ENCODE data around the gene LENG8.

LENG8 gene

DNA sequence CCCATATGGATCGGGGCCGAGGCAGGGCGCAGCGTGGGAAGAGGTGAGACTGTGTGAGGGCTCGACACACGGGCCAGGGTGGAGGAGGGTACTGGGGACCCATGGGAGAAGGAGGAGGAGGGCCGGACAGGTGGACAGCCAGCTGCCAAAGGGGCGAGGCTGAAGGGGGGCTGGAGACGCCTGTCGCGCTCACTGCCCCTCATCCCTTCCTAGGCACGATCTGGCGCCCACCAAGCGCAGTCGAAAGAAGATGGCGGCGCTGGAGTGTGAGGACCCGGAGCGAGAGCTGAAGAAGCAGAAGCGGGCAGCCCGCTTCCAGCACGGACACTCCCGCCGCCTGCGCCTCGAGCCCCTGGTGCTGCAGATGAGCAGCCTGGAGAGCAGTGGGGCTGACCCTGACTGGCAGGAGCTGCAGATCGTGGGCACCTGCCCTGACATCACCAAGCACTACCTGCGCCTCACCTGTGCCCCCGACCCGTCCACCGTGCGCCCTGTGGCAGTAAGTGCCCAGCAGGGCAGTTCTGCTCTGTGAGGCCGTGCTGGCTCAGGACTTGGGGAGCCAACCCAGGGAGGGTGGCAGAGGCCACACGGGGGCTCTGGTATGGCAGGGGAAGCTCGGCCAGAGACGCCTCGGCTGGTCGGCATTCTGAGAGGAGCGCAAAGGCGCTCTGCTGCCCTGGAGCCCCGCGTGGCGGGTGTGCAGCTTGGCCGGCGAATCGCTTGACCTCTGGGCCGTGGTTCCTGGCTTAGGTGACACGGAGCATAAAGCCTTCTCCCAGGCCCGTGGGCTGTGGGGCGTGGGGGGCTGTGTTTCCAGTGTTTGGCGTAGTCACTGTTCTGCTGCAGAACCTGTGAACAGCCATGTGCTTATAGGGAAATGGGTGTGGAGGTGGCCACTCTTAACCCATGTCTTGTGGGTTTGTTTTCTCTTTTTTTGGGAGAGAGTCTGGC lies 7.7 kb downstream of the LENG8 start:
- no peaks in the 10 kb centered on the region for H3K4me1 ChIP-seq (ENCODE audit: control insufficient read depth, insufficient read depth, low read length)
- H3K9ac ChIP-seq (ENCODE audit: low read depth, low read length): no peak overlapping the region
- H3K27ac ChIP-seq (ENCODE audit: low read depth, low read length): no peak overlapping the region
- H3K27me3 ChIP-seq (ENCODE audit: control insufficient read depth, insufficient read depth, low read length): no peaks in the 10 kb centered on the region
- no peak overlapping the region for H3K4me3 ChIP-seq (ENCODE audit: low read depth, low read length)
- peaks cover 97% of the 10 kb centered on the region for H3K36me3 ChIP-seq (ENCODE audit: control insufficient read depth, insufficient read depth, low read length)
- no peaks in the 10 kb centered on the region for H3K9me3 ChIP-seq (ENCODE audit: control insufficient read depth, insufficient read depth, low read length)

DNA sequence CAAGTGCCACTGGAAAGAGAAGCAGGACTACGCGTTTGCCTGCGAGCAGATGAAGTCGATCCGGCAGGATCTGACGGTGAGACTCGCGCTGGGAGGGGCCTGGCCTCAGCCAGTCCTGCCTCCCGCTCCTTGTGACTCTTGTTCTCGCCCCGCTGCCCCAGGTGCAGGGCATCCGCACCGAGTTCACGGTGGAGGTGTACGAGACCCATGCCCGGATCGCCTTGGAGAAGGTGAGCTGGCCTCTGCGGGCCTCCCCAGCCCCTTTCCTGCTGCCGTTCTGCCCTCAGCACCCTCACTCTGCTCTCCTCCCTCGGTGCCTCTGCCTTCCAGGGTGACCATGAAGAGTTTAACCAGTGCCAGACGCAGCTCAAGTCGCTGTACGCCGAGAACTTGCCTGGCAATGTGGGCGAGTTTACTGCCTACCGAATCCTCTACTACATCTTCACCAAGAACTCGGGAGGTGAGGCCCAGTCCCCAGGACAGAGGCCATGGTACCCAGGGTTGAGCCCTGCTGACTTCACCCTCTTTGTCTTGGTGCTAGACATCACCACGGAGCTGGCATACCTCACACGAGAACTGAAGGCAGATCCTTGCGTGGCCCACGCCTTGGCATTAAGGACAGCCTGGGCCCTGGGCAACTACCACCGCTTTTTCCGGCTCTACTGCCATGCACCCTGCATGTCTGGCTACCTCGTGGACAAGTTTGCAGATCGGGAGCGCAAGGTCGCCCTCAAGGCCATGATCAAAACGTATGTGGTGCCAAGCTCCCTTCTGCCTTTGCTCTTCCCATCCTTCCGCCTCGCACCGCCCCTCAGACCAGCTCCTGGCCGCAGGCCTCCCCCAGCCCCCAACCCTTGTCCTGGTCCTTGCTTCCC lies 9.0 kb downstream of the LENG8 start:
- H3K4me1 ChIP-seq (ENCODE audit: control insufficient read depth, insufficient read depth, low read length): no peaks in the 10 kb centered on the region
- no peak overlapping the region for H3K27ac ChIP-seq (ENCODE audit: low read depth, low read length)
- no peak overlapping the region for H3K4me3 ChIP-seq (ENCODE audit: low read depth, low read length)
- no peaks in the 10 kb centered on the region for H3K27me3 ChIP-seq (ENCODE audit: control insufficient read depth, insufficient read depth, low read length)
- H3K9me3 ChIP-seq (ENCODE audit: control insufficient read depth, insufficient read depth, low read length): no peaks in the 10 kb centered on the region
- H3K36me3 ChIP-seq (ENCODE audit: control insufficient read depth, insufficient read depth, low read length): peaks cover 89% of the 10 kb centered on the region
- no peak overlapping the region for H3K9ac ChIP-seq (ENCODE audit: low read depth, low read length)

DNA sequence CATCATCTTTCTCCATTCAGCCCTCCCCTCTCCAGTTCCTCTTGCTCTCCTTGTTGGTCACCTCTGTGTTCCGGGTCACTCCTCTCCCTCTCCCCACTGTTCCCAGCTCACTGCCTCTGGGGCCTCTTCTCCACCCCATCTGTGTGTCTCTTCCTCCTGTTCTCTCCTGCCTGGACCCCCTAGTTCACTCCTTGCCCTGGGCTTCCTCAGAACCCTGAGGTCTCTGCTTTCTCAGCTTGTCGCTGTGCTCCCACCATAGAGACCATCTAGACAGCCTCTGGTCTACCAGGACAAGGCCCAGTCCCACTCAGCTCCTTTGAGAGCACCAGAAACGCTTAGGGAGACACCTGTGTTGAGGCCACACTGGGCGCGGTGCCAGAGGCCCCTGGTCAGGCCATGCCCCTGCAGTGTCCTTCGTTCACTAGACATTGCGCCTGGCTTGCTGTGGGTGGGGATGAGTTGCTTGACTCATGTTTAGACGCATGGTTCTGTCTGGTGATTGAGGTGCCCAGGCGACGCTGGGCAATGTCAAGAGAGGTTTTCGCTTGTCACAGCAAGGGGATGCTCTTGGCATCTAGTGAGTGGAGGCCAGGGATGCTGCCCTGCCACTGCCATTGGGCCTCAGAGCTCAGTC lies 9.8 kb downstream of the LENG8 start:
- H3K9me3 ChIP-seq (ENCODE audit: control insufficient read depth, insufficient read depth, low read length): no peaks in the 10 kb centered on the region
- no peak overlapping the region for H3K4me3 ChIP-seq (ENCODE audit: low read depth, low read length)
- H3K4me1 ChIP-seq (ENCODE audit: control insufficient read depth, insufficient read depth, low read length): no peaks in the 10 kb centered on the region
- no peaks in the 10 kb centered on the region for H3K27me3 ChIP-seq (ENCODE audit: control insufficient read depth, insufficient read depth, low read length)
- H3K9ac ChIP-seq (ENCODE audit: low read depth, low read length): no peak overlapping the region
- H3K27ac ChIP-seq (ENCODE audit: low read depth, low read length): no peak overlapping the region
- peaks cover 82% of the 10 kb centered on the region for H3K36me3 ChIP-seq (ENCODE audit: control insufficient read depth, insufficient read depth, low read length)

DNA sequence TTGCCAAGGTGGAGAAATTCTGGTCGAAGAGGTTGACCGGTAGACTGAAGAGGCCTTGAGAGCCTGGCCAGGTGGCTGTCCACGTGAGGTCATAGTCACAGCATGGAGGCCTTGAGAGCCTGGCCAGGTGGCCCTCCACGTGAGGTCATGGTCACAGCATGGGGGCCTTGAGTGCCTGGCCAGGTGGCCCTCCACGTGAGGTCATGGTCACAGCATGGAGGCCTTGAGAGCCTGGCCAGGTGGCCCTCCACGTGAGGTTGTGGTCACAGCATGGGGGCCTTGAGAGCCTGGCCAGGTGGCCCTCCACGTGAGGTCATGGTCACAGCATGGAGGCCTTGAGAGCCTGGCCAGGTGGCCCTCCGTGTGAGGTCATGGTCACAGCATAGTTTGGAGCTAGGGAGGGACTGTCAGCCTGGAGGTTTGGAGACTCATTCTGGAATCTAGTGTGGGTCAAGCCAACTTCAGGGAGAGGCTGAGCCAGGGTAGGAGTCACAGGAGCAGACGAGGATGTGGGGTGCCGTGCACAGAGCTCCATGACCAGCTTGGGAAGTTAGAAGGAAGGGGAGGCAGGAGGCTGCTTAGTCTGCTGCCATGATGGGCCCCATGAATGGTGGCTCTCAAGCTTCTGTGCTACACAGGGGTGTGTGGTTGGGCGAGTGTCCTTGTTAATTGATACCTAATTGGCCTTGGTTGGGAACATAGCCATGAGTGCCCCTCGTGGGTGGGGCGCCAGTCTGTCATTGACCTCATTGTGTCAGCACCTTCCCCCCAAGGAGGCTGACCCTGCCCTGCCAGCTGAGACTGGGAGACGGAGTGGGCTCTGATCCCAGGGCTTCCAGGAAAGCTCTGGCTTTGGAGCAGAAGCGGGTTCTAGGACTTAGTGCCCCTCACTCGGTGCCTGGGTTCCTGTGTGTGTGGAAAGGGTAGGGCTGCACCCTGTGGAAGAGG lies 10.6 kb downstream of the LENG8 start:
- no peak overlapping the region for H3K9ac ChIP-seq (ENCODE audit: low read depth, low read length)
- no peak overlapping the region for H3K27ac ChIP-seq (ENCODE audit: low read depth, low read length)
- H3K36me3 ChIP-seq (ENCODE audit: control insufficient read depth, insufficient read depth, low read length): peaks cover 74% of the 10 kb centered on the region
- no peaks in the 10 kb centered on the region for H3K27me3 ChIP-seq (ENCODE audit: control insufficient read depth, insufficient read depth, low read length)
- H3K9me3 ChIP-seq (ENCODE audit: control insufficient read depth, insufficient read depth, low read length): no peaks in the 10 kb centered on the region
- H3K4me3 ChIP-seq (ENCODE audit: low read depth, low read length): no peak overlapping the region
- H3K4me1 ChIP-seq (ENCODE audit: control insufficient read depth, insufficient read depth, low read length): no peaks in the 10 kb centered on the region

DNA sequence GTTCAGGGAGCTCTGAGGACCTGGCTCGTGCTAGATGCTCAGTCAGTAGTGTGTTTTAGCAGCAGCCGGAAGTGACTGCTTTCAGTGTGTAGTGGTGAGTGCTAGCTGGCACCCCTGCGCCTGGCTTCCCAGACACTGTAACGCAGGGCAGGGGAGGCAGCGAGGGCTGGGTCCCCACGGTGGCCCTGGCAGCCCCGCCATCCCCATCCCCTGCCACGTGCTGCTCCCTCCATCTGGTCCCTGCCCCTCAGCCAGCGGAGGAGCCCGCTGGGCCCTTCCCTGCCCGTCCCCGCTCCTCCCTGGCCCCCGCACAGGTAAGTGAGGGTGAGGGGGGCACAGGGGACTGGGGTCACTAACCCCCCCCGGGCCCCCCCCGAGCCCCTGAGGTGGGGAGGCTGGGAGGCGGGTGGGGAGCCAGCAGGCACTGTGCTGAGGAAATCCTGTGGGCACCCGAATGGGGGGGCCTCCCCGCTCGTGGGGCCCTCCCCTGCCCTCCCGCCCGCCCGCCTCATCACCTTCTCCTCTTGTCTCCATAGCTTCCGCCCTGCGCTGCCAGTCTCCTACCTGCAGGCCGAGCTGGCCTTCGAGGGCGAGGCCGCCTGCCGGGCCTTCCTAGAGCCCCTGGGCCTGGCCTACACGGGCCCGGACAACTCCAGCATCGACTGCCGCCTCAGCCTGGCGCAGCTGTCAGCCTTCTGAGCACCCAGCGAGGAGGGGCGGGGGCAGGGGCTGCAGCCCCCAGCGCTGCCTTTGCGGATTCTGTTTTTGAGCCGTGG lies 11.4 kb downstream of the LENG8 start:
- H3K9me3 ChIP-seq (ENCODE audit: control insufficient read depth, insufficient read depth, low read length): no peaks in the 10 kb centered on the region
- peaks cover 65% of the 10 kb centered on the region for H3K36me3 ChIP-seq (ENCODE audit: control insufficient read depth, insufficient read depth, low read length)
- no peaks in the 10 kb centered on the region for H3K4me1 ChIP-seq (ENCODE audit: control insufficient read depth, insufficient read depth, low read length)
- no peak overlapping the region for H3K27ac ChIP-seq (ENCODE audit: low read depth, low read length)
- H3K4me3 ChIP-seq (ENCODE audit: low read depth, low read length): no peak overlapping the region
- no peak overlapping the region for H3K9ac ChIP-seq (ENCODE audit: low read depth, low read length)
- no peaks in the 10 kb centered on the region for H3K27me3 ChIP-seq (ENCODE audit: control insufficient read depth, insufficient read depth, low read length)

DNA sequence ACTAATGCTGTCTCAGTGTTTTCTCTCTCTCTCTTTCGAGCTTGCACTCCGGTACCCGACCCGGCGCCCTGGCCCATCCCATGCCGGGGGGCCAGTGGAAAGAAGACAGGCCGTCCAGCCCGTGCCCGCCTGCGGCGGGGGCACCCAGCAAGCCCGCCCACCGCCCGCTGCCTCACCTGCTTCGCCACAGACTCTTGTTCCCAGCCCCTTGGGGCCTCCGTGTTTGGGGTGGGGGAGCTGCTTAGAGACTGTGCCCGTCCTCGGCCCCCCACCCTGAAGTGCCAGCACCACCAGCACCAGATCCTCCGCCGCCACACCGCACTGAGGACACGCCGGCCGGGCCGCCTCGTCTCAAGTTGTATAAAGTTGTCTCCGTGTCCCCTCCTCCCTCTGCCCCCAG lies 12.2 kb downstream of the LENG8 start:
- H3K9ac ChIP-seq (ENCODE audit: low read depth, low read length): no peak overlapping the region
- no peak overlapping the region for H3K27ac ChIP-seq (ENCODE audit: low read depth, low read length)
- no peaks in the 10 kb centered on the region for H3K9me3 ChIP-seq (ENCODE audit: control insufficient read depth, insufficient read depth, low read length)
- no peaks in the 10 kb centered on the region for H3K4me1 ChIP-seq (ENCODE audit: control insufficient read depth, insufficient read depth, low read length)
- H3K36me3 ChIP-seq (ENCODE audit: control insufficient read depth, insufficient read depth, low read length): peaks cover 57% of the 10 kb centered on the region
- 0 out of 2 replicates have a peak, but pooled peaks cover 1% of the 10 kb centered on the region for H3K27me3 ChIP-seq (ENCODE audit: control insufficient read depth, insufficient read depth, low read length)
- no peak overlapping the region for H3K4me3 ChIP-seq (ENCODE audit: low read depth, low read length)

DNA sequence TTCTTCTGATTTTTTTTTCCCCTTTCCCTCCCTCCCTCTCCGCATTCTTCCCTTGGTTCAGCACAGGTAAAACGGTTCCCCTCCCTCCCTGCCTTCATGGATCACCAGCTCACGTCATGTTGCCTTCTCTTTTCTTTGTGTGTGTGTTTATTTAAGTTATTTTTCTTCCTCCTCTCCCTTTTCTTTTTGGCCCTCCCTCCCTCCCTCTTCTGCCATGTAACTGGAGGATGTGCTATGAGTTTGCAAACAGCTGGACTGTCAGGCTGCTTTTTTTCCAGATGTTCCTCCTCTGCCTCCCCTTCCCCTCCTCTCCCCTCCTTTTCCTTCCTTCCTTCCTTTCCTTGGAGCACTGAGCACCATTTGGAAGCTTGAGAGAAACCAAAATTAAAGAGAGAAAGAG lies 12.6 kb downstream of the LENG8 start:
- Histone ChIP-seq H3K27ac (ENCODE audit: low read depth, low read length) (no peak overlapping the region), H3K4me1 (ENCODE audit: control insufficient read depth, insufficient read depth, low read length) (no peaks in the 10 kb centered on the region), H3K27me3 (ENCODE audit: control insufficient read depth, insufficient read depth, low read length) (0 out of 2 replicates have a peak, but pooled peaks cover 4% of the 10 kb centered on the region), H3K36me3 (ENCODE audit: control insufficient read depth, insufficient read depth, low read length) (peaks cover 53% of the 10 kb centered on the region), H3K4me3 (ENCODE audit: low read depth, low read length) (no peak overlapping the region), H3K9ac (ENCODE audit: low read depth, low read length) (no peak overlapping the region), H3K9me3 (ENCODE audit: control insufficient read depth, insufficient read depth, low read length) (no peaks in the 10 kb centered on the region)

DNA sequence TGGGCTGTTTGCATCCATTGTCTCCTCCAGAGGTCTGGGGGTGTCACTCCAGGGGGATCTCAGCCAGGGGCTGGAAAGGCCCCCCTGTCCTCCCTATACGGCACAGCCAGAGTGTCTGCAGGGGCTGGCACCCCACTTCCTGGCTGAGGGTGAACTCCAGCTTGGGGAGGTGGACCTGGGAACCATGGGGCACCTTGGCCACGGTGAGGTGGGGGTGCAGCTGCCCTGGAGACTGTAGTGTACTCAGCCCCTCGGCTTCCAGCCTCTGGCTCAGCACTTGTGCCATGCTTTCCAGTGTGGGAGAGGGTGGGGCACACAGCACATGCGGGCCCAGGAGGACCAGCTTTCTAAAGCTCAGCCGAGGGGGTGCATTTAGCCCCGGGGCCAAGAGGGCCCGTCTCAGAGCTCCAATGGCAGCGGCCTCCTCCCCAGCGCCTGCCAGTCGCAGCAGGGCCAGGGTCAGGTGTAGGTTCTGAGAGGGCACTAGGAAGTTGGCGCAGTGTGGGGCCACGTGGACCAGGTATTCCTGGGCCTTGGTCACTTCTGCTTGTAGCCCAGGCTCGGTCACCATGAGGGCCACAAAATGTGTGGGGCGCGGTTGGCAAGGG lies 13.2 kb downstream of the LENG8 start:
- Histone ChIP-seq H3K36me3 (ENCODE audit: control insufficient read depth, insufficient read depth, low read length) (peaks cover 48% of the 10 kb centered on the region), H3K9ac (ENCODE audit: low read depth, low read length) (peak overlapping the region; percentile 77; the same call in 1 of the 2 replicates), H3K27ac (ENCODE audit: low read depth, low read length) (peak overlapping the region; percentile 37), H3K27me3 (ENCODE audit: control insufficient read depth, insufficient read depth, low read length) (0 out of 2 replicates have a peak, but pooled peaks cover 4% of the 10 kb centered on the region), H3K9me3 (ENCODE audit: control insufficient read depth, insufficient read depth, low read length) (no peaks in the 10 kb centered on the region), H3K4me3 (ENCODE audit: low read depth, low read length) (peak overlapping the region; percentile 78; the same call in 1 of the 2 replicates), H3K4me1 (ENCODE audit: control insufficient read depth, insufficient read depth, low read length) (no peaks in the 10 kb centered on the region)
